Large intestine (tissue), 3 donors: ENCODE results near the gene ERFE. TPM values are rescaled to one million over a fixed set of nuclear protein-coding genes. Genes with fewer than 3 reads are reported as not detected.

ENCODE experiments used
- DNase-seq, 2 donors: peaks; one replicate each; pipeline versions ENCODE4 v3.0.0 to v3.0.0-alpha.2; 2013
- H3K27ac ChIP-seq: one replicate; pipeline ENCODE4 v1.5.1; 2013; ENCODE audit warnings: low read length
- H3K27me3 ChIP-seq: 2 replicates; pipeline ENCODE4 v1.6.1; 2013; ENCODE audit warnings: low read length; ENCODE audit not compliant: control insufficient read depth, insufficient read depth
- H3K36me3 ChIP-seq: 2 replicates; pipeline ENCODE4 v1.6.1; 2013; ENCODE audit warnings: low read length; ENCODE audit not compliant: control insufficient read depth, insufficient read depth
- H3K4me1 ChIP-seq: one replicate; pipeline ENCODE4 v1.6.1; 2013; ENCODE audit warnings: low read length; ENCODE audit not compliant: control insufficient read depth, insufficient read depth
- H3K4me3 ChIP-seq: one replicate; pipeline ENCODE4 v1.5.1; 2013; ENCODE audit warnings: low read length
- H3K9me3 ChIP-seq: one replicate; pipeline ENCODE4 v1.6.1; 2013; ENCODE audit warnings: mild to moderate bottlenecking, low read depth, low read length, moderate library complexity; ENCODE audit not compliant: control insufficient read depth
- WGBS: methylation state at CpG from one replicate; pipeline ENCODE4 v1.1.5; 2013; ENCODE audit warnings: low lambda C conversion rate; ENCODE audit not compliant: insufficient coverage; 5-methylcytosine and 5-hydroxymethylcytosine counted together
- polyA plus RNA-seq: library from polyadenylated mRNA; unstranded; fragments of 120-200 nt; gene quantifications from one replicate; pipeline ENCODE4 v1.2.1, GENCODE V29; 2013

The ERFE gene
- polyA plus RNA-seq, 1 donor, result 0.94 TPM

DNA sequence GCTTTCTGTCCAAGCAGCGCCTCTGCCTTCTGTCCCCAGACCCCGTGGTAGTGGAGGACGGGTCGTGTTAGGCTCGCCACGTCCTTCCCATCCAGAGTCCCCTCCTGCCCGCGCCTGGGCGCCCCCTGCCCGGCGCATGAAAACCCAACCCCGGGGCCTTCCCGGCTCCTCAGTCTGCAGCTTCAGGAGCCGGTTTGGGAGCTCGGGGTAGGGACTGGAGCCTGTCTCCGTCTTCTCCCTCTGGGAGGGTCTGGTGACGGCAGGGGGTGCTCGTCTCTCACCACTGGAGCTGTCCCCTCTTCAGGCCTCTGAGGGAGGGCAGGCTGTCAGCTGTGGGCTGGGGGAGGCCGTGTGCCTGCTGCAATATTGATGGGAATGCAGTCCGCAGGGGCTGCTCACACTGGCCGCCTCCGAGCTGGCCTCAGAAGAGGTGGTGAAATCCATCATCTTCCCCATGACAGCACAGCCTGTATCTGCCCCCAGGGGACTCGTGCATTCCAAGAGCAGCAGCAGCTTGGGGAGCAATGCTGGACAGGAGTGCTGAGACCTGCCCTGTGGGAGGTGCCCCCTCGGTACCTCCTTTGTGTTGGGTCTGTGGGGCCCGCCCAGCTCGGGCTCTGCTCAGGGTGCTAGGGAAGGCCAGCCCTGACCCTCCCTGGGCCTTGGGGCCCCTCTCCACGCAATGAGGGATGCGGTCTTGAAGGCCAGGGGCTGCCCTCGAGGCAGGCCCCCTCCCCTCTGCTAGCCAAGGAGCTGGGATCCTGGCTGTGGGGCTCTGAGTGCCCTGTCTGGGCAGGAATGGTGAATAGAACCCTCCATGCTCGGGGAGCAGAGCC, 38.1 kb upstream of the ERFE start:
- Histone ChIP-seq H3K36me3 (no peaks in the 10 kb centered on the region), H3K4me1 (no peaks in the 10 kb centered on the region), H3K4me3 (no peak overlapping the region), H3K27ac (no peak overlapping the region), H3K27me3 (peaks cover 11% of the 10 kb centered on the region), H3K9me3 (no peaks in the 10 kb centered on the region)
- no CpG with 5 or more reads among the region's 30 CpGs for WGBS
- DNase-seq, result no peak

DNA sequence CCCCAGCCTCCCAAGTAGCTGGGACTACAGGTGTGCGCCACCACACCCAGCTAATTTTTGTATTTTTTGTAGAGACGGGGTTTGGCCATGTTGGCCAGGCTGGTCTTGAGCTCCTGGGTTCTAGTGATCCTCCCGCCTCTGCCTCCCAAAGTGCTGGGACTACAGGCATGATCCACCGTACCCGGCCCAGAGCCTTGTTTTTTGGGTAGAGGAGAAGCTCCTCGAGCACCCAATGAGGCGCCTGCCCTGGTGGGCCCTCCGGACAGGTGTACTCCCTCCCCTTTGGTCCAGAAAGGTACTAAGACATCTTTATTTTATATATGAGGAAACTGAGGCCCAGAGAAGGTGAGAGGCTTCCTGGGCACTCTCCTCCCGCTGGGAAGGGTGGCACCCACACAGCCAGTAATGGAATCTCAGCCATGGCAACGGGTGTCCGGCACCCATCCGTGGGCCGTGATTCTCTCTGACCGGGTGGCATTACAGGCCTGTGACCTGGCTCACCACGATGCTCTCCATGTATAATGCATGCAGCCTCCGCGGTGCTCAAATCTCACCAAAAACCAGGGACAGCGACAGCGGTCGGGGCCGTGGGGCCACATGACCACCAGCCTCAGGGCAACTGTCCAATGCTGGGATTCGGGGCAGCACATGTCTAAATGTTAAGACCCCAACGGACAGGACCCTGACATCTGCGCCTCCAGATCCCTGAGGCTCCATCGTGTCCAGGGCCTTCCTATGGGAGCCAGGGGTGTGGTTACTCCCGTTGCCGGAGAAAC, 37.1 kb upstream of the ERFE start:
- H3K9me3 ChIP-seq, result peaks cover 7% of the 10 kb centered on the region
- H3K27ac ChIP-seq, result no peak overlapping the region
- H3K27me3 ChIP-seq, result peaks cover 11% of the 10 kb centered on the region
- no CpG with 5 or more reads among the region's 27 CpGs for WGBS
- DNase-seq, result no peak
- no peaks in the 10 kb centered on the region for H3K4me1 ChIP-seq
- H3K4me3 ChIP-seq, result no peak overlapping the region
- H3K36me3 ChIP-seq, result no peaks in the 10 kb centered on the region

- Histone ChIP-seq H3K4me1 (no peaks in the 10 kb centered on the region), H3K4me3 (no peak overlapping the region), H3K27ac (no peak overlapping the region), H3K36me3 (no peaks in the 10 kb centered on the region), H3K9me3 (peaks cover 8% of the 10 kb centered on the region), H3K27me3 (peaks cover 11% of the 10 kb centered on the region)
- DNase-seq, result no peak
- WGBS, result no CpG with 5 or more reads among the region's 29 CpGs
These were observed 36.2 kb upstream of the ERFE start for GRCh38 chr2:238122287-238123217.

- Histone ChIP-seq H3K27me3 (peaks cover 11% of the 10 kb centered on the region), H3K36me3 (no peaks in the 10 kb centered on the region), H3K4me1 (peaks cover 3% of the 10 kb centered on the region), H3K9me3 (peaks cover 8% of the 10 kb centered on the region), H3K4me3 (no peak overlapping the region), H3K27ac (no peak overlapping the region)
- DNase-seq, result no peak
- no CpG with 5 or more reads among the region's 22 CpGs for WGBS
These were observed 35.4 kb upstream of the ERFE start for GRCh38 chr2:238123218-238123971.

GRCh38 chr2:238123991-238124470, 34.7 kb upstream of the ERFE start:
- DNase-seq, result no peak
- Histone ChIP-seq H3K4me3 (no peak overlapping the region), H3K4me1 (peaks cover 3% of the 10 kb centered on the region), H3K9me3 (peaks cover 8% of the 10 kb centered on the region), H3K27me3 (peaks cover 11% of the 10 kb centered on the region), H3K36me3 (no peaks in the 10 kb centered on the region), H3K27ac (no peak overlapping the region)
- whole genome bisulfite sequencing, result no CpG with 5 or more reads among the region's 14 CpGs

DNA sequence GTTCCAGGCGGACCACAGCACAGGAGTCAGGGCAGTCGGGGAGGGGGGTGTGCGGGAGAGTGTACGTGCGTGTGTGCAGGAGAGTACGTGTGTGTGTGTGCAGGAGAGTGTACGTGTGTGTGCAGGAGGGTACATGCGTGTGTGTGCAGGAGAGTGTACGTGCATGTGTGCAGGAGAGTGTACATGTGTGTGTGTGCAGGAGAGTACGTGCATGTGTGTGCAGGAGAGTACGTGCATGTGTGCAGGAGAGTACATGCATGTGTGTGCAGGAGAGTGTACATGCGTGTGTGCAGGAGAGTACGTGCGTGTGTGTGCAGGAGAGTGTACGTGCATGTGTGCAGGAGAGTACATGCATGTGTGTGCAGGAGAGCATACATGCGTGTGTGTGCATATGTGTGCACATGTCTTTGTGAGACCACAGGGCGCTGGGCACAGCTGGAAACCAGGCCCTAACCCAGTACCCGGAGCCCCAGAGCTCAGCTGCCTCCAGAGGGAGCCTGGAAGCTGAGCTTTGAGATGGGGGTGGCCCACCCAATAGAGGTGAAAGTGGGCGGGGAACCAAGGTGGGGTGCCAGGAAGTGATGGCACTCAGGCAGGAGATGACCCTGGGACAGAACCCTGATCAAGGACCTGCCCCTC, 34.2 kb upstream of the ERFE start:
- Histone ChIP-seq H3K27me3 (peaks cover 11% of the 10 kb centered on the region), H3K9me3 (peaks cover 8% of the 10 kb centered on the region), H3K4me1 (peaks cover 3% of the 10 kb centered on the region), H3K4me3 (no peak overlapping the region), H3K36me3 (no peaks in the 10 kb centered on the region), H3K27ac (no peak overlapping the region)
- no peak for DNase-seq
- 84% methylated on average over 8 of the region's 19 CpGs for WGBS

DNA sequence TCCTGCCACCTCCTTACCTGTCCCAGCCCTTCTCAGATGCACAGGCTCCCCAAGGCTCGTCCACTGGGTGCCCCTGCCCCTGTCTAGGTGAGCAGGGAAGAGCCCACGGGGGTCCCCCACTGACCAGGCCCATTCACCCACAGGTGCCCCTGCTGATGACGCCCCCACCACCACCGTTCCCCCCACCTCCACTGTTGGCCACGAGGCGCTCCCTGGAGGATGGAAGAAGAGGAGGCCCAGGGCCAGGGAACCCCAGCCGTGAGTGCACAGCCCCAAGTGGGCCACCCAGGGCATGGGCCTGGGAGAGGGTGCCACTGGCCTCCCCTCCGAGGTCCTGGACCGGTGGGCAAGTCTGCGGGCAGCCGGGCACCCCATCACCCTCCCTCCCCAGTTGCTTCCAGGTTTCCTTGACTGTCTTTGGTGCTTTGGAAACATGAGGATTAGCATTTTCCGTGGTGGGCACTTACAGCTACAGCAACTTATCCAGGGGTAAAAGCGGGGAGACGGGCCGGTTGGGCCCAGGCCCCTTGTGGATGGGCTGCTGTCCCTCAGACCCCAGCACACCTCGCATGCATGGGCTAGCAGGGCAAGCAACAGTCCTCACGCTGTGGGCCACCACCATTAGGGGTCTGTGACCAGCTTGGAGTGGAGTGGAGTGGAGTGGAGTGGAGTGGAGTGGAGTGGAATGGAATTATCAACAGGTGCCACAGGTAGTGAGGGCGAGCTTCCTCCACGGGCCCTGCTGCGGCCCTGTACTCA, 33.5 kb upstream of the ERFE start:
- no peak for DNase-seq
- H3K9me3 ChIP-seq, result peaks cover 8% of the 10 kb centered on the region
- WGBS, result no CpG with 5 or more reads among the region's 20 CpGs
- peaks cover 5% of the 10 kb centered on the region for H3K27me3 ChIP-seq
- no peaks in the 10 kb centered on the region for H3K36me3 ChIP-seq
- no peak overlapping the region for H3K4me3 ChIP-seq
- peaks cover 3% of the 10 kb centered on the region for H3K4me1 ChIP-seq
- no peak overlapping the region for H3K27ac ChIP-seq

DNA sequence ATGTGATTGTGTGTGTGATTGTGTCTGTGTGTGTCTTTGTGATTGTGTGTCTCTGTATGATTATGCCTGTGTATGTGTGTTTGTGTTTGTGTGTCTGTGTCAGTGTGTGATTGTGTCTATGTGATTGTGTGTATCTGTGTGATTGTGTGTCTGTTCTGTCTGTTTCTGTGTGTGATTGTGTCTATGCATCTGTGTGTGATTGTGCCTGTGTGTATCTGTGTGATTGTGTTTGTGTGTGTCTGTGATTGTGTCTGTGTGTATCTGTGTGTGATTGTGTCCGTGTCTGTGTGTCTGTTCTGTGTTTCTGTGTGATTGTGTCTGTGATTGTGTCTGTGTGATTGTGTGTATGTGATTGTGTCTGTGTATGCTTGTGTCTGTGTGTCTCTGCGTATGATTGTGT, 32.4 kb upstream of the ERFE start:
- no CpG with 5 or more reads among the region's 2 CpGs for WGBS
- Histone ChIP-seq H3K27ac (no peak overlapping the region), H3K27me3 (no peaks in the 10 kb centered on the region), H3K4me3 (no peak overlapping the region), H3K4me1 (peaks cover 3% of the 10 kb centered on the region), H3K9me3 (peaks cover 8% of the 10 kb centered on the region), H3K36me3 (no peaks in the 10 kb centered on the region)
- DNase-seq, result no peak

- no CpG with 5 or more reads among the region's 2 CpGs for WGBS
- Histone ChIP-seq H3K27me3 (no peaks in the 10 kb centered on the region), H3K4me3 (no peak overlapping the region), H3K4me1 (peaks cover 3% of the 10 kb centered on the region), H3K9me3 (peaks cover 8% of the 10 kb centered on the region), H3K36me3 (no peaks in the 10 kb centered on the region), H3K27ac (no peak overlapping the region)
- DNase-seq, result no peak
These were observed 32.0 kb upstream of the ERFE start for GRCh38 chr2:238126775-238127164.
